GM18499 (cell line): ENCODE results near the gene RIPOR2.
"Not testable (repeated sequence)": the region's sequence is repeated elsewhere in the genome, so short reads cannot be mapped to it uniquely, and the experiment has no call there.

Experiments used
- ATAC-seq: cut with Tn5 transposase; IDR thresholded peaks from one replicate; pipeline ENCODE4 v1.9.1; 2021; ENCODE audit warnings: moderate number of reproducible peaks; ENCODE audit not compliant: insufficient read depth, unreplicated experiment

Gene RIPOR2

GRCh38 chr6:24953726-24954125 is 18.0 kb upstream of the RIPOR2 start:
- no peak for ATAC-seq

GRCh38 chr6:24951811-24952299 is 16.1 kb upstream of the RIPOR2 start:
- ATAC-seq: no peak

- ATAC-seq: no peak
Measured at GRCh38 chr6:24950218-24950941, 14.6 kb upstream of the RIPOR2 start.

GRCh38 chr6:24949020-24949569 is 13.3 kb upstream of the RIPOR2 start:
- ATAC-seq: peak; percentile 86

GRCh38 chr6:24948261-24948660 is 12.5 kb upstream of the RIPOR2 start:
- not testable (repeated sequence) for ATAC-seq

- no peak for ATAC-seq
Measured at GRCh38 chr6:24947636-24948035, 11.9 kb upstream of the RIPOR2 start.

GRCh38 chr6:24945054-24945453 is 9.3 kb upstream of the RIPOR2 start:
- ATAC-seq: no peak

GRCh38 chr6:24943774-24944173 is 8.0 kb upstream of the RIPOR2 start:
- ATAC-seq: no peak

GRCh38 chr6:24940311-24940917 is 4.7 kb upstream of the RIPOR2 start:
- ATAC-seq: no peak

GRCh38 chr6:24936641-24937317 is 1.0 kb upstream of the RIPOR2 start:
- peak; percentile 64 for ATAC-seq

- ATAC-seq: no peak
Measured at GRCh38 chr6:24933868-24934401, 1.8 kb downstream of the RIPOR2 start.

- ATAC-seq: no peak
Measured at GRCh38 chr6:24933266-24933665, 2.5 kb downstream of the RIPOR2 start.

- no peak for ATAC-seq
Measured at GRCh38 chr6:24932832-24933231, 2.9 kb downstream of the RIPOR2 start.

- no peak for ATAC-seq
Measured at GRCh38 chr6:24931718-24932691, 3.8 kb downstream of the RIPOR2 start.

- no peak for ATAC-seq
Measured at GRCh38 chr6:24931296-24931695, 4.5 kb downstream of the RIPOR2 start.

GRCh38 chr6:24930431-24930871 is 5.3 kb downstream of the RIPOR2 start:
- no peak for ATAC-seq

GRCh38 chr6:24929242-24929641 is 6.5 kb downstream of the RIPOR2 start:
- peak; percentile 43 for ATAC-seq

- ATAC-seq: no peak
Measured at GRCh38 chr6:24927985-24928745, 7.6 kb downstream of the RIPOR2 start.
